Activated CD4-positive, alpha-beta T cell treated with anti-CD3 and anti-CD28 coated beads, Interleukin-2, amount 50 U/mL, for 1 hour (primary cell): ENCODE data around the gene ZNF714.

Experiments used
- DNase-seq: peaks from one replicate; pipeline ENCODE4 v3.0.0-alpha.2; 2020

ZNF714 gene

GRCh38 chr19:21082011-21082975 lies at the start of gene ZNF714:
Gene ZNF714 (plus strand): TSS chr19:21082203. CDS start chr19:21098269, 16,066 bp downstream.
- DNase-seq = peak; percentile 76

GRCh38 chr19:21045028-21045427 lies 37.0 kb upstream of the ZNF714 start:
- DNase-seq = no peak

- DNase-seq = no peak
Observed at GRCh38 chr19:21046489-21046888, 35.5 kb upstream of the ZNF714 start.

- no peak for DNase-seq
Observed at GRCh38 chr19:21047716-21048115, 34.3 kb upstream of the ZNF714 start.

- DNase-seq = no peak
Observed at GRCh38 chr19:21052902-21053301, 29.1 kb upstream of the ZNF714 start.

GRCh38 chr19:21065336-21065735 lies 16.7 kb upstream of the ZNF714 start:
- DNase-seq = no peak

- no peak for DNase-seq
Observed at GRCh38 chr19:21084343-21084742, 2.3 kb downstream of the ZNF714 start.

GRCh38 chr19:21087871-21088270 lies 5.9 kb downstream of the ZNF714 start:
- DNase-seq = no peak

GRCh38 chr19:21092109-21092508 lies 10.1 kb downstream of the ZNF714 start:
- DNase-seq = no peak

GRCh38 chr19:21094347-21095025 lies 12.5 kb downstream of the ZNF714 start:
- DNase-seq = no peak

- no peak for DNase-seq
Observed at GRCh38 chr19:21098291-21098690, 16.3 kb downstream of the ZNF714 start.

- DNase-seq = no peak
Observed at GRCh38 chr19:21101521-21102242, 19.7 kb downstream of the ZNF714 start.

GRCh38 chr19:21109116-21109515 lies 27.1 kb downstream of the ZNF714 start:
- DNase-seq = no peak

GRCh38 chr19:21110183-21110582 lies 28.2 kb downstream of the ZNF714 start:
- no peak for DNase-seq

GRCh38 chr19:21115430-21115829 lies 33.4 kb downstream of the ZNF714 start:
- no peak for DNase-seq

GRCh38 chr19:21117041-21117907 lies 35.3 kb downstream of the ZNF714 start:
- DNase-seq = no peak

GRCh38 chr19:21126078-21126477 lies 44.1 kb downstream of the ZNF714 start:
- DNase-seq = no peak

GRCh38 chr19:21127001-21127400 lies 45.0 kb downstream of the ZNF714 start:
- no peak for DNase-seq

- DNase-seq = no peak
Observed at GRCh38 chr19:21127898-21128297, 45.9 kb downstream of the ZNF714 start.

- DNase-seq = no peak
Observed at GRCh38 chr19:21128901-21129698, 47.1 kb downstream of the ZNF714 start.

- DNase-seq = no peak
Observed at GRCh38 chr19:21130097-21130775, 48.2 kb downstream of the ZNF714 start.
